HEK293 (cell line): Measurements from ENCODE around the gene CCDC57.

Experiments
- CTCF ChIP-seq: fragments of 450-650 bp; formaldehyde crosslinking; IDR thresholded peaks from 2 replicates; pipeline ENCODE4 v1.5.1; 2016; ENCODE audit warnings: missing biosample characterization, missing genetic modification characterization
- HOXD13 ChIP-seq: sonication (generic); formaldehyde crosslinking; IDR thresholded peaks from 2 replicates; pipeline ENCODE4 v1.8.0; 2022; ENCODE audit warnings: missing genetic modification reagents, borderline replicate concordance
- ZBTB17 ChIP-seq: fragments of 450-650 bp; formaldehyde crosslinking; IDR thresholded peaks from 2 replicates; pipeline ENCODE4 v1.5.1; 2016; ENCODE audit warnings: missing biosample characterization, missing genetic modification characterization
- ZBTB44 ChIP-seq: fragments of 450-650 bp; IDR thresholded peaks from 2 replicates; pipeline ENCODE4 v1.5.1; 2018; ENCODE audit warnings: missing biosample characterization, mild to moderate bottlenecking, missing genetic modification characterization
- ZNF239 ChIP-seq: fragments of 450-650 bp; formaldehyde crosslinking; IDR thresholded peaks from 2 replicates; pipeline ENCODE4 v1.5.1; 2016; ENCODE audit warnings: missing biosample characterization, missing genetic modification characterization
- ZNF274 ChIP-seq, 2 experiments: fragments of 200-500 bp in 1 of 2; fragments of 450-650 bp in 1 of 2; sonication (Bioruptor generic) in 1 of 2; formaldehyde crosslinking in 1 of 2; IDR thresholded peaks; 2 replicates each; pipeline versions ENCODE4 v1.5.1 to v1.6.1; 2014 to 2016; ENCODE audit warnings: borderline replicate concordance in 1 of 2, inconsistent platforms in 1 of 2, low read length in 1 of 2, missing biosample characterization in 1 of 2, missing genetic modification characterization in 1 of 2
- ZNF280C ChIP-seq: fragments of 450-650 bp; formaldehyde crosslinking; IDR thresholded peaks from 2 replicates; pipeline ENCODE4 v1.5.1; 2016; ENCODE audit warnings: missing biosample characterization, missing genetic modification characterization
- ZNF473 ChIP-seq: fragments of 450-650 bp; formaldehyde crosslinking; IDR thresholded peaks from 2 replicates; pipeline ENCODE4 v1.5.1; 2017; ENCODE audit warnings: missing biosample characterization, missing genetic modification characterization
- ZNF610 ChIP-seq: fragments of 450-650 bp; formaldehyde crosslinking; IDR thresholded peaks from 2 replicates; pipeline ENCODE4 v1.5.1; 2016; ENCODE audit warnings: missing biosample characterization, missing genetic modification characterization, borderline replicate concordance
- ZNF664 ChIP-seq: fragments of 450-650 bp; formaldehyde crosslinking; IDR thresholded peaks from 2 replicates; pipeline ENCODE4 v1.5.1; 2016; ENCODE audit warnings: missing biosample characterization, missing genetic modification characterization

DNA sequence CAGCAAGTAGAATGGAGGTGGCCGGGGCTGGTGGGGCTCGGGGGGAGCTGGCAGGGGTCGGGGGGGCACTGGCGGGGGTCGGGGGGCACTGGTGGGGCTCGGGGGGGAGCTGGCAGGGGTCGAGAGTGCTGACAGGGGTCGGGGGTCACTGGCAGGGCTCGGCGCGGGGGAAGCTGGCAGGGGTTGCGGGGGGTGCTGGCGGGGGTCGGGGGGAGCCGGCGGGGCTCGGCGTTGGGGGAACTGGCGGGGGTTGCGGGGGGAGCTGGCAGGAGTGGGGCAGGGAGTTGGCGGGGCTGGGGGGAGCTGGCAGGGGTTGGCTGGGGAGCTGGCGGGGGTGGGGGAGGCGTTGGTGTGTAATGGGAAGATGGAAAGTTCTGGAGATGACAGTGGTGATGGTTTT, 25.1 kb downstream of the CCDC57 start:
- TF ChIP-seq ZNF239 (tag by site-specific recombination) (no peak), ZBTB44 (tag by site-specific recombination) (no peak), ZNF610 (tag by site-specific recombination) (no peak), ZBTB17 (tag by site-specific recombination) (no peak), CTCF (no peak), ZNF280C (tag by site-specific recombination) (no peak), ZNF473 (tag by site-specific recombination) (no peak), ZNF274 (IDR thresholded peaks at IDR 0.05; ENCODE audit: low read length) (no peak), ZNF274 (tag by site-specific recombination; IDR thresholded peaks at IDR 0.05; ENCODE audit: borderline replicate concordance) (no peak), HOXD13 (no peak), ZNF664 (tag by site-specific recombination) (no peak)
